Measurements from ENCODE around the gene TMEM167A.

Gene TMEM167A

DNA sequence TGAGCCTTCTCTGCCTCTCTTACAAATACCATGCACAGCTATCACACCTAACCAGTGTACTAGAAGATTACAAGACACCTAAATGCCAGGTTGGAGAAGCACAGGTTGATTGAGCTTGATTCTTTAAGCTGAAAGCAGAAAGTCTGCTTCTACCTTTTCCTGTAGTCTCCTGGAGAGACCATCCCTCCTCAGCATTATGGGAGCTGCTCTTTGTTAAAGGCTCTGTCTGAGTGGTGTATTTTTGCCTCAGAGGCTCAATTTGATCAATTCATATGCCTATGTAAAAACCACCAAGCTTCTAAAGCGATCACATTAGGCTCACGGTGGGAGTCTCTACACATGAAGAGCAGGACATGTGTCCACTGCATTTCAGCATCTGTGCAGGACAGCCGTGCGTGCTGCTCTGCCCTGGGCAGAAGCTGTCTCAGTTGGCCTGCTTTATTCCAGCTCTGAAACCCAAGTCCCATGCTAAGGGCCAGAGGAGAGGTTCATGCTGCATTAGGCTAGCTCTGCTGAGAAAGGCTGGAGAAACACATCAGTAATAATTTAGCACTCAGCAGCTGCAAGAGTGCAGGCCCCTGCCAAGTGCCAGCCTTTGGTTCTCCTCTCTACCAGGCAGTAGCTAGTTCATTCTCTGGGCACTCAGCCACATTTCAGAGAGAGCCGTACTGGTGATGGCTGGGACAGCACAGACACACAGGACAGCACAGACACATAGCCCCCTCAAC lies 41.7 kb downstream of the TMEM167A start:
- DNase-seq (ENCODE audit: low spot score): peak; percentile 40

DNA sequence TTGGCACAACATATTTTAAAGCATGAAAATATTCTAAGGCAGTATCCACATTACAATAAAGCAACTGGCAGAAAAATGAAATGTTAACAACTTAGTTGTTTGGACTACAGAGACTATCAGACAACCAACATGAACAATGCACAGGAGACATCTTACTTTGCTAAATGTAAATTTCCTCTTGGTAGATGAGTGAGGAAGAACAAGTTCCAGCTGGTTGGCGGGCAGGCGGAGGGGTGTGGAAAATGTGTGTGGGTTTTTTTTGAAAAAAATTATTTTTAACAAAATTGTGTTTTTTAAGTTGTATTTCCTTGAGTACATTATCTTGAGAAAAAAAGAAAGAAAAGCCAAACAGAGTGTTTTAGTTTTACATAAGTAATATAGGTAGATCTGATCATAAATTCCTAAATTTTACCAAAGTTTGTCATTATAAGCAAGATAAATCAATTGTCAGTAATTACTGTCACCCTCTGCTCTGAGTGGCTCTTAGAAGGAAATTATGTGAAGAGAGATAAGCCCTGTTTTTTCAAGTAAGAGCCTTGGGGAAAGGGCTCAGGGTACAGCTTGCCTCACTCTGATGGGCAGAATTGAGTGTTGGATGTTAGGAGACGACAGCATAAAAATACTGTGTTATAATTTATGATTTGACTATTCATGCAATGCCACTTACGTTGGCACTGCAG lies 42.5 kb downstream of the TMEM167A start:
- DNase-seq (ENCODE audit: low spot score): no peak

DNA sequence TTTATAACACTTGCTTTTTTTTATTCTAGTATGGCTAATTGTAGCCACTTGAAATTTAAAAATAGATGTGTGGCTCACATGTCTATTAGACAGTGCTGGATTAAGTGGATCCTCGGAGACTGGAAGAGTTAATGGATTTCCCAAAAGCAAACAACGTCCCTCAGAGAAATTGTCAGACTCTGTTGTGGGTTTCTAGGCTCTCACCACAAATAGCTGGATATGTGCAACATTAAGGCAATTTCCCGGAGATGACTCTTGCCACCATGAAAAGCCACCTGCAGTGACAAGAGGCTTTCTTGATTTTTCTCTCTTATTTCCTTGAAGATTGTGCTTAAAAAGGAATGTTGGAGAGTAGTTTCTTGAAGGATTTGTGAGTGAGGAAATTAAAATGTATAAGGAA lies 43.2 kb downstream of the TMEM167A start:
- DNase-seq (ENCODE audit: low spot score): no peak

DNA sequence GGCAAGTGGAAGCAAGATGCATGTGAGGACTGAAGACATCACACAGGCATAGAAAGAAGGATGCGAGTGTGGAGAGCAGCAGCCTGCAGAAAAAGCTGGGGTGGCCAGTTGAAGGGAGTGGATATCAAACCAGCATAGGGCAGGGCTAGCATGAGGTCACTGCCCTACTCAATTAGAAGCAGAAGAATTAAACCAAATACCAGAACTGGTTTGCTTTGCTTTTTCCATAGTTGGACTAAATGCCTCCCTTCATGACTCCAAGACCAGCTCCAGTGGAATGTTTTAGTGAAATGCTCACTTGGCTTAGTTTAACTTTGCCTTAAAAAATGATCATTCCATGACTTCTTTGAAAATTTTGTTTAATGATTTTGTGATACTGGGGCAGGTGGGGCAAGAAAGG lies 45.8 kb downstream of the TMEM167A start:
- DNase-seq (ENCODE audit: low spot score): peak; percentile 15

DNA sequence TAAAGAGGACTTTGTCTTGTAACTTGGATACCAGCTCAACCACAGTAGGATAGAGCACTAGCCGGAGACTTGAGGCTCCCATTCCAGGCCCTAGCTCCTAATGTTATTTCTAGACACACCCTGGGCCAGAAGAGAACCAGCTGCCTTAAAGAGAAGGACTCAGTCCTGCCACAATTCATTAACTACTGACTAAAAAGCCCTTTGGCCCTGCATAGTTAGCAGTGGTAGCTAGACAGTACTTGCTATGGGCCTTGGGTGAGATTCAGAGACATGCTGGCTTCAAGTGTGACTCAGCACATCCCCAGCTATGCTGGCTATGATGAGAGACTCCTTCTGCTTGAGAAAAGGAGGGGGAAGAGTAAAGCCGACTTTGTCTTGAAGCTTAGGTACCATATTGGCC lies 47.3 kb downstream of the TMEM167A start:
- peak; percentile 18 for DNase-seq (ENCODE audit: low spot score)

DNA sequence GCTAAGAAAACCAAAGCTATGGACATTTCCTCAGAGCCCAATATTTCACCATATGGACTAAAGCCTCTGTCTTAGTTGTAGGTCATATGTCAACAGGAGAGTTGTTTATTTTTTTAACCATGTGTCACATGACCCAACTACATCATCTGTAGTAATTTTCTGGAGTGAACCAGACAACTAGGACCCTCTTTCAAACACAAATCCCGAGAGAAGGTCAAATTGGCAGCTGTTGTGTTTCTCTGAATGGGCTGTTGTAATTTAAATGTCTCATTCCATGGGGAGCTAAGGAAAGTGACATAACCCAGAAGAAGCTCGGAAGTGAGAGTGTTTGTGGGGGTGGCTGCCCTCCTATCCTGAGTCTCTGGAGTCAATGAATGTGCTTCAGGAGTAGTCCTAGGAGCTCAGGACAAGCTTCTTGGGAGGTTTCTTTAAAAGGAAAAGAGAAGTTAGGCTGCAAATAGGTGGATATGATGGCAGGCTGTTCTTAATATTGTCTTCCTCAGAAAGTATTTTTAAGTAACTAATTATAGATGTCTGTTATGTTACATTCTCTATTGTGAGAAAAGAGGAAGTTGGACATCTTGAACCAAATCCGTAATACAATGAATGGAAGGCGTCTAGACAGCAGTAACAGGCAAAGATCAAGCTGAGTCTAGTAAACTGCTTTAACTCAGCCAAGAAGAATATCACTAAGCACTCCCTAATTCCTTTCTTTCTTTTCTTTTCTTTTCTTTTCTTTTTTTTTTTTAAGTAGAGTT lies 50.1 kb downstream of the TMEM167A start:
- DNase-seq (ENCODE audit: low spot score): no peak

DNA sequence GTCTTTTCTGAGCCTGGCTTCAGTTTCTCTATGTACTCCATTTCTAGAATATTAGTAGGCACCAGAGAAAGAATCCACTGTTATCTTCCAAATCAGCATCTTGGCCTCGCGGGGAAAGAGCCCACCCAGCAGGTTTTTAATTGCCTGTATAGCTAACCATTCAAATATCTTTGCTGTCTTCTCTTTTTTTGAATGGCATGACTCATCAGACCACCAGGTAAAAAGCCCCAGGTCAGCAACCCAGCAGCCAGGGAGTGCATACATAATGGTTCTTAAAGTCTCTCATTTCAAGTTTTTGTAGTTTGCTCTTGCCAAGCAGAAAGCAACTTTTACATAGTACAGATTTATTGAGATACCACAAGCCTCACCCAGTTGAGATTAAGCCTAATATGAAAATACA lies 50.7 kb downstream of the TMEM167A start:
- DNase-seq (ENCODE audit: low spot score): no peak

DNA sequence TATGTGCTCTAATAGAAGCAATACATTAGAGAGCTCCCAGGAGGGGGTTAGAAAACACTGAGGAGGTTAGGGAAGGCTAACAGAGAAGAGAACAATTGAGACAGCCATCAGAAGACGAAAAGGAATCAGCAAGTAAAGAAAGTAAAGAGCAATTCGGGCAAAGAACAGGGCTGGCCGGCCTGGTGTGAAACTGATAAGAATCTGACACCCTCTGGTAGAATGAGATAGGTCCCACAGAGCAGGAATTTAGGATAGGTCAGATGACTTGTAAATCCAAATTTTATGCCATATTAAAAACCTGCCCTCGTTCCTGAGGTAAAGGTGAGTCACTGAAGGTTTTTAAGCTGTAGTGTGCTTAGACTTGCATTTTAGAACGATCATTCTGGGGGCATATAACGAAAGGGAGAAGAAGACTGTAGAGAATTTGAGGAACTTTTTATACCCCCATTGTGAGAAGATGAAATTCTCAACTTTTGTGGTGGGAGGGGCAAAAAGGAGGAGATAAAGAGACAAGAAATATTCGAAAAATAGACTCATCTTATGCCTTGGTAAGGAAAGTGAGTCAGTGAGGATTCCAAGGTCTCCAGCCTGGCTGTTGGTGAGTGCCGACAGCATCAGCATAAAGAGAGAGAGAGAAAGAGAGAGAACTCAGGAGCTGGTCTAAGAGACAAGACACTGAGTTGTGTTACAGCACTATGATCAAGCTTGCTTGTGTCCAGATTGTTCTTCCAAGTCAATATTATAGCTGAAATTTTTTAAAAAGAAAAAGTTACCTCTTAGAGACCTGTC lies 51.3 kb downstream of the TMEM167A start:
- no peak for DNase-seq (ENCODE audit: low spot score)

DNA sequence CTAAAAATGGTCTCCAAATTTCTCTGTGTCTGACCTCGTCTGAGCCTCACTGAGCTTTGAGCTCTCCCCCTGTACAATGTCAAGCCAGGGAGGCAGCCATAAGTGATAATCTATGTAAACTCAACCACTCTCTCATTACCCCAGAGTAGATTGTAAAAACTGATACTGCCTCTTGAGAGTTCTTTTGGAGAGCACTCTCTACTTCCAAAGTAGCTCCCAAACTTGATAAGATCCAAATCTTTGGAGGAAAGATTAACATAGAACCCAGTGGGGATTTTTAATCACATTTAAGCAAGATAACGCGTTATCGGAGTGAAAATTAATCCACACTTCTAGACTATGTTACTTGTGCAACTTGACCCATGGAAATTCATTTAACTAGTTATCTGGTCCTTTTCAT lies 54.9 kb downstream of the TMEM167A start:
- DNase-seq (ENCODE audit: low spot score): no peak

- DNase-seq (ENCODE audit: low spot score): no peak
Measured at GRCh38 chr5:83015676-83016075, 61.5 kb downstream of the TMEM167A start.

DNA sequence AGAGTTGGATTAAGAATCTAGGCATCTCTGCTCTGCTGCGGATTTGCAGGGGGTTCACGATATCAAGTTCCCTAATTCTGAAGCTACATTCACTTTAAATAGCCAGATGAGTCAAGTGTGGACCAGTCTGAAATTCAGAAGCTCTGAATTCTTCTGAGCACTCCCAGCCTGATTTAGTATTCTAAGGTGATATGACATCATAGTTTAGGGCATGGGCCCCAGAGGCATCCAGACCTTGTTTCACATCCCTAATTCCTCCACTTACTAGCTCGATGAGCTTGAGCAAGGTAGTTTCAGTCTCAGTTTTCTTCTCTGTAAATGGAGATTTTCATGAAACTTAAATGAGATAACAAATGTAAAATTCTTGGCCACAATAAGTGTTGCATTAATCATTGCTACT lies 65.2 kb downstream of the TMEM167A start:
- DNase-seq (ENCODE audit: low spot score): no peak

DNA sequence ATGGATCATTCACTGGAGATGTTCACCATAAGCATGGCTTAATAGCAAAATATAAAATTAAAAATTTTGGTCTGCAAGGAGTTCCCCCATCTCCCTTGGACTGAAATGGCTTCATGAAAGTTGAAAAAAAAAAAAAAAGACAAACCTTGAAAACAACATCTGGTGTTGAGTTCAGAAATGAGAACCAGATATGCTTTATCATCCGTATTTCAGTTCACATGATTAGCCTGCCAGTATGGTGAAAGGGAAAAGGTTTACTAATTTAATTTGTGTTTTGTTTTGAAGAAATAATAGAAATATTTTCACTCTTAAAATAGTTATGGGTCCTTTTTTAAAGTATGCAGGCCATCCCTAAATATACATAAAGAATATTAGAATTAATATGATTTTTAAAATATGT lies 67.8 kb downstream of the TMEM167A start:
- DNase-seq (ENCODE audit: low spot score): no peak

GRCh38 chr5:83007755-83008154 lies 69.4 kb downstream of the TMEM167A start:
- DNase-seq (ENCODE audit: low spot score): no peak

DNA sequence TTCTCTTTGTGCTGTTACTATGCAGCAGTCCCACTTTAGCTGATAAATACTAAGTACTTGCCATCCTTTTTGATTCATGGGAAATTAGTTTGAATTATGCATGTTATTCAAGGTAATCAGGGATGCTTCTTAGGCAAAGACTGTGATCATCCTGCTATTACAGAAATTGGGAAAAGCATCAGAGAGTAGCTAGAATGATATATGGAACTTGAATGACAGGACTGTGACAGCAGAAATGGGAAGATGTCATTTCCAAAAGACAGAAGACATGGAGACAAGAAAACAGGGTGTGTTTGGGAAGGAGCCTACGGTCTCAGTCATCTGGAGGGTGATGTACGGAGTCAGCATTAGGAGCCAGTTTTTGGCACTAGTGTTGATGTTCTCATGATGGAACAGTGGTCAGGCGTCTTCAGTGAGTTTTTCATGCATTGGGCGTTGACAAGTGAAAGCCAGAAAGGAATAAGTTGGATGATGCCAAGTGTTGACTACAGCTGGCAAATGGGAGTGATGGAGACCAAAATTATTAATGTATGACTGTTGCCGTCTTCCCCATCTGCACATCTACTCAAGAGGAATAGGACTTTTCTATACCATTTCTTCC lies 70.4 kb downstream of the TMEM167A start:
- no peak for DNase-seq (ENCODE audit: low spot score)

DNA sequence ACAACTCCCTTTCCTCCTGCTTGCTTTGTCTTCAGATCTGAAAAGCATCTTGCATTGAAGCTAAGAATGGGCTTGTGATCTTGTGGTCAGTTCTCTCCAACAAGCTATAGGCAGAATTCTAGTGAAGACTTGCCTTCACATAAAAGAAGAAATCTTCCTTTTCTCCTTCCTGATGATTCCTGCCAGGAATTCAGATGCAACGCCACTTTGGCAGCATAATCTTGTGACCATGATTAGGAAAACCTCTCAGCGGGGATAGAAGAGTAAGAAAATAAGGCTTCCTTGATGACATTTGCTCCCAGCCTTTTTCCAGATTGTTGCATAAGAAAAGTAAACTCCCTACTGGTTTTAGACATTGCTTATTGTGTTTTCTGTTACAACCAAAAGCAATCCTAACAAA lies 73.4 kb downstream of the TMEM167A start:
- no peak for DNase-seq (ENCODE audit: low spot score)
